HFFc6 (cell line): ENCODE data around the gene HRAS. TPM values are rescaled to one million over a fixed set of nuclear protein-coding genes. Genes with fewer than 3 reads are reported as not detected.

ENCODE experiments used
- DNase-seq: peaks from one replicate; pipeline ENCODE4 v3.0.0-alpha.2; 2018
- H3K27ac Mint-ChIP-seq: 2 replicates; pipeline ENCODE4 v1.8.0; 2020; ENCODE audit warnings: mild to moderate bottlenecking, mixed read lengths
- H3K27me3 Mint-ChIP-seq: 2 replicates; pipeline ENCODE4 v1.8.0; 2021; ENCODE audit warnings: mild to moderate bottlenecking, moderate library complexity, mixed read lengths; ENCODE audit not compliant: insufficient read depth
- H3K36me3 Mint-ChIP-seq: 2 replicates; pipeline ENCODE4 v1.8.0; 2021; ENCODE audit warnings: low read depth, mixed read lengths
- H3K4me1 Mint-ChIP-seq: 2 replicates; pipeline ENCODE4 v1.8.0; 2020; ENCODE audit warnings: low read depth, mixed read lengths
- H3K4me3 Mint-ChIP-seq: 2 replicates; pipeline ENCODE4 v1.8.0; 2020; ENCODE audit warnings: mild to moderate bottlenecking, moderate library complexity, mixed read lengths
- H3K9me3 Mint-ChIP-seq: 2 replicates; pipeline ENCODE4 v1.8.0; 2020; ENCODE audit warnings: mild to moderate bottlenecking, mixed read lengths
- CTCF ChIP-seq: fragments of 200-600 bp; sonication (generic); IDR thresholded peaks from 2 replicates; pipeline ENCODE4 v1.5.0; 2021; ENCODE audit warnings: antibody characterized with exemption, mild to moderate bottlenecking
- total RNA-seq, 6 experiments: library from RNA; stranded (reverse); fragmentation: NEBNext Ultra II Directional; extraction: Animal tissue kit (Norgen Biotek cat#: 25700); gene quantifications; 2 replicates in 1 of 6; 3 replicates in 5 of 6; pipeline ENCODE4 v1.2.3, GENCODE V29; 2021

Gene HRAS
- total RNA-seq, 6 experiments from 2014 or later, result 102 to 125 (median 107) TPM

GRCh38 chr11:516400-516799, 19.0 kb downstream of the HRAS start:
- Mint-ChIP-seq H3K36me3 (peaks cover 45% of the 10 kb centered on the region), H3K4me1 (peaks cover 8% of the 10 kb centered on the region; the same call in 1 of the 2 replicates), H3K27ac (peak overlapping the region; percentile 19; the same call in 1 of the 2 replicates), H3K4me3 (no peak overlapping the region), H3K27me3 (no peaks in the 10 kb centered on the region; the same call in 1 of the 2 replicates), H3K9me3 (peaks cover 18% of the 10 kb centered on the region)
- no peak for TF ChIP-seq CTCF
- no peak for DNase-seq

- Mint-ChIP-seq H3K27ac (no peak overlapping the region), H3K4me3 (no peak overlapping the region)
- no peak for TF ChIP-seq CTCF
These were observed 20.2 kb downstream of the HRAS start for GRCh38 chr11:515131-515530.

GRCh38 chr11:514606-515005, 20.8 kb downstream of the HRAS start:
- H3K4me1 Mint-ChIP-seq, result peaks cover 8% of the 10 kb centered on the region; the same call in 1 of the 2 replicates
- peaks cover 43% of the 10 kb centered on the region for H3K36me3 Mint-ChIP-seq
- H3K9me3 Mint-ChIP-seq, result peaks cover 18% of the 10 kb centered on the region
- no peaks in the 10 kb centered on the region; the same call in none of the 2 replicates for H3K27me3 Mint-ChIP-seq
- no peak overlapping the region for H3K27ac Mint-ChIP-seq
- no peak for DNase-seq
- no peak for TF ChIP-seq CTCF
- no peak overlapping the region for H3K4me3 Mint-ChIP-seq

More at GRCh38 chr11:515131-515530, 20.2 kb downstream of the HRAS start:
- Mint-ChIP-seq H3K36me3 (peaks cover 38% of the 10 kb centered on the region), H3K27me3 (no peaks in the 10 kb centered on the region; the same call in 1 of the 2 replicates), H3K4me1 (peaks cover 8% of the 10 kb centered on the region; the same call in 1 of the 2 replicates), H3K9me3 (peaks cover 18% of the 10 kb centered on the region)
- DNase-seq, result no peak

- no peak overlapping the region for H3K4me3 Mint-ChIP-seq
- no peak for DNase-seq
- peaks cover 6% of the 10 kb centered on the region for H3K4me1 Mint-ChIP-seq
- H3K36me3 Mint-ChIP-seq, result peaks cover 43% of the 10 kb centered on the region
- TF ChIP-seq CTCF, result no peak
- no peak overlapping the region for H3K27ac Mint-ChIP-seq
- H3K9me3 Mint-ChIP-seq, result peaks cover 18% of the 10 kb centered on the region
- no peaks in the 10 kb centered on the region; the same call in none of the 2 replicates for H3K27me3 Mint-ChIP-seq
These were observed 22.4 kb downstream of the HRAS start for GRCh38 chr11:512761-513595.

- TF ChIP-seq CTCF, result no peak
- peaks cover 22% of the 10 kb centered on the region for H3K36me3 Mint-ChIP-seq
- no peak for DNase-seq
- peaks cover 7% of the 10 kb centered on the region for H3K27me3 Mint-ChIP-seq
- no peak overlapping the region for H3K4me3 Mint-ChIP-seq
- H3K27ac Mint-ChIP-seq, result no peak overlapping the region
- H3K4me1 Mint-ChIP-seq, result peaks cover 21% of the 10 kb centered on the region
- H3K9me3 Mint-ChIP-seq, result no peaks in the 10 kb centered on the region
These were observed 26.4 kb downstream of the HRAS start for GRCh38 chr11:508956-509355.
